GM12891 (cell line): Measurements from ENCODE around the gene SPDYA.

Experiments
- DNase-seq: peaks from one replicate; pipeline ENCODE4 v3.0.0; 2011; ENCODE audit warnings: low spot score; ENCODE audit not compliant: insufficient read length
- FAIRE-seq: peaks from 2 replicates; lab custom pipeline; 2011; peaks lifted over from hg19 to GRCh38; lab: Jason Lieb, UNC
- PAX5 ChIP-seq: IDR thresholded peaks from 2 replicates; pipeline ENCODE4 v1.6.1; 2011; ENCODE audit warnings: low read length, moderate library complexity, mild to moderate bottlenecking; ENCODE audit not compliant: insufficient read depth, severe bottlenecking
- POLR2A ChIP-seq: IDR thresholded peaks from 2 replicates; pipeline ENCODE4 v1.6.1; 2011; ENCODE audit warnings: low read depth, low read length, control low read depth
- POLR2AphosphoS5 ChIP-seq: IDR thresholded peaks from 2 replicates; pipeline ENCODE4 v1.6.1; 2011; ENCODE audit warnings: low read depth, low read length, control low read depth
- POU2F2 ChIP-seq: IDR thresholded peaks from 2 replicates; pipeline ENCODE4 v1.6.1; 2011; ENCODE audit warnings: low read depth, mild to moderate bottlenecking, control low read depth, low read length, moderate library complexity
- SPI1 ChIP-seq: IDR thresholded peaks from 2 replicates; pipeline ENCODE4 v1.6.1; 2011; ENCODE audit warnings: low read depth, low read length, control low read depth
- TAF1 ChIP-seq: IDR thresholded peaks from 2 replicates; pipeline ENCODE4 v1.6.1; 2011; ENCODE audit warnings: low read depth, low read length, control low read depth

Gene SPDYA

GRCh38 chr2:28822036-28822435, 11.4 kb downstream of the SPDYA start:
- DNase-seq, result no peak
- TF ChIP-seq POLR2AphosphoS5, result no peak
- TF ChIP-seq TAF1, result no peak
- no peak for TF ChIP-seq POLR2A
- no peak for TF ChIP-seq PAX5
- no peak for TF ChIP-seq POU2F2
- FAIRE-seq, result no peak

DNA sequence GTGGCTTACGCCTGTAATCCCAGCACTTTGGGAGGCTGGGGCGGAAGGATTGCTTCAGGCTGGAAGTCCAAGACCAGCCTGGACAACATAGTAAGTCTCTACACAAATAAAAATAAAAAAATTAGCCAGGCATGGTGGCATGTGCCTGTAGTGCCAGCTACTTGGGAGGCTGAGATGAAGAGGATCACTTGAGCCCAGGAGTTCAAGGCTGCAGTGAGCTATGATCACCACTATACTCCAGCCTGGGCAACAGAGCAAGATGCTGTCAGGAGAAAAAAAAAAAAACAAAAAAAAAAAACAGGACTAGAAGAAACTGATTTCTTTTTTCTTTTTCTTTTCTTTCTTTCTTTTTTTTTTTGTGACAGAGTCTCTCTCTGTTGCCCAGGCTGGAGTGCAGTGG, 13.6 kb downstream of the SPDYA start:
- FAIRE-seq, result no peak
- DNase-seq, result no peak
- TF ChIP-seq POU2F2 (no peak), SPI1 (no peak), POLR2AphosphoS5 (no peak), POLR2A (no peak), PAX5 (no peak), TAF1 (no peak)

- DNase-seq, result no peak
- TF ChIP-seq POLR2A (no peak), PAX5 (no peak), POU2F2 (no peak), POLR2AphosphoS5 (no peak)
- no peak for FAIRE-seq
Observed at GRCh38 chr2:28824870-28825269, 14.2 kb downstream of the SPDYA start.

DNA sequence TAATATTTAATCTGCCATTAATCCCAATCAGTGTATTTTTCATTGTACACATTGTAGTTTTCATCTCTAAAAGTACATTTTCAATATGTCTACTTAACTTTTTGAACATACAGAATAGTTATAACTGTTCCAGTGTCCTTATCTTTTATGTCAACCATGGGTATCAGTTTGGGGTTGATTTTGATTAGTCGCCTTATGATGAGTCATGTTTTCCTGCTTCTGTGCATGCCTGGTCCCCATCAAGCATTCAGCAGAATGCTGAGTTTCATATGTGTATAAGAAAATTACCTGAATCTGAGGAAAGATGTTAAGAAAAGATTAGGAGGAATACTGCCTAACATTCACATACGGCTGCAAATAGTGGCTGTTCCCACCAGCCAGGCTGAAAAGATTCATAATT, 17.7 kb downstream of the SPDYA start:
- DNase-seq (no peak), FAIRE-seq (no peak)
- TF ChIP-seq PAX5 (no peak), POLR2AphosphoS5 (no peak)

DNA sequence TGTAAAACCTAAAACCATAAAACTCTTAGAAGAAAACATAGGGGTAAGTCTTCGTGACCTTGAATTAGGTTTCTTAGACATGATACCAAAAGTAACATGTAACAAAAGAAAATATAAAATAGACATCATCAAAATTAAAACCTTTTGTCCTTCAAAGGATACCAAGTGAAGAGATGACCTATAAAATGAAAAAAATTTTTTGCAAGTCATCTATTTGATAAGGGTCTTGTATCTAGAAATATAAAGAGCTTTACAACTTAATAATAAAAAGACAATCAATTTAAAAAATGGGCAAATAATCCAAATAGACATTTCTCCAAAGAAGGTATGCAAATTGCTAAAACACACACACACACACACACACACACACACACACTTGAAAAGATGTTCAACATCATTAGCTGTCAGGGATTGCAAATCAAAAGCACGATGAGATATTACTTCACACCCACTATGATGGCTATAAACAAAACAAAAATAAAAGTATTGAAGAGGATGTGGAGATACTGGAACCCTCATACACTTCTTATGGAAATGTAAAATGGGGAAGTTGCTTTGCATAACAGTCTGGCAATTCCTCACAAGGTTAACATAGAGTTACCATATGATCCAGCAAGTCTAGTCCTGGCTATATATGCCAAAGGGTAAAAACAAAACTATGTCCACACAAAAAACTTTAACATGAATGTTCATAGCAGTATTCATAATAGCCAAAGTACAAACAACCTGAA, 23.3 kb downstream of the SPDYA start:
- TF ChIP-seq SPI1 (no peak), TAF1 (no peak), POLR2A (no peak), POU2F2 (no peak), PAX5 (no peak), POLR2AphosphoS5 (no peak)

GRCh38 chr2:28835781-28836180, 25.1 kb downstream of the SPDYA start:
- no peak for TF ChIP-seq PAX5
- FAIRE-seq (no peak), DNase-seq (no peak)

More for the DNA sequence above, 23.3 kb downstream of the SPDYA start:
- FAIRE-seq (no peak), DNase-seq (no peak)

DNA sequence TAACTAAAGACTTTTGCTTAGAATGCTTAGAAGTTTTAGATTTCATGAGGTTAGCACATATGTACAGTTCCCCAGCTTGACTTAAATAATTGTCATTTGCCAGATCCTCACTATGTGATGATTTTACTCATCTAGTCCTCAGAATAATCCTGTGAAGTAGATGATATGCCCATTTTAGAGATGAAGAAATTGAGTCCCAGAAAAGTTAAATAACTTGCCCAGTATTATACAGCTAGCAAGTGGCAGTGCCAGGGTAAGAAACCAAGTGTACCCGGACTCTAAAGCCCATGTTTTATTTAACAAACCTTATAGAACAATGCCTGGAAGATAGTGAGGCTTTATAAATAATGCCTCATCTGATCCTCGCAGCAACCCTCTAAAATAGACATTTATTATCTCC, 28.3 kb downstream of the SPDYA start:
- TF ChIP-seq POLR2AphosphoS5, result no peak
- TF ChIP-seq POU2F2, result no peak
- TF ChIP-seq SPI1, result no peak
- TF ChIP-seq PAX5, result no peak
- TF ChIP-seq TAF1, result no peak
- TF ChIP-seq POLR2A, result no peak
- no peak for FAIRE-seq
- no peak for DNase-seq

- DNase-seq, result no peak
- TF ChIP-seq POLR2A (no peak), PAX5 (no peak), SPI1 (no peak), POU2F2 (no peak), POLR2AphosphoS5 (no peak), TAF1 (no peak)
- FAIRE-seq, result no peak
Observed at GRCh38 chr2:28842042-28842441, 31.4 kb downstream of the SPDYA start.

- FAIRE-seq, result no peak
- no peak for TF ChIP-seq TAF1
- TF ChIP-seq POU2F2, result no peak
- TF ChIP-seq PAX5, result no peak
- TF ChIP-seq POLR2A, result no peak
- no peak for TF ChIP-seq SPI1
- TF ChIP-seq POLR2AphosphoS5, result no peak
- DNase-seq, result no peak
Observed at GRCh38 chr2:28855193-28855592, 44.6 kb downstream of the SPDYA start.

GRCh38 chr2:28855977-28856376, 45.3 kb downstream of the SPDYA start:
- FAIRE-seq (no peak), DNase-seq (no peak)
- TF ChIP-seq POLR2AphosphoS5 (no peak), PAX5 (no peak), POLR2A (no peak), SPI1 (no peak), POU2F2 (no peak), TAF1 (no peak)
